IMR-90 (cell line): ENCODE measurements around the gene POLR1A. TPM values are rescaled to one million over a fixed set of nuclear protein-coding genes. Genes with fewer than 3 reads are reported as not detected.

Experiments used
- ATAC-seq: fragments of 200-7000 bp; cut with Tn5 transposase; 2 replicates; pipeline ENCODE4 v1.9.1; 2020; ENCODE audit warnings: low read depth, mild to moderate bottlenecking, moderate library complexity
- BruUV-seq: library from RNA; stranded (reverse); fragments of 400-500 nt; replicated peaks from 2 replicates; lab custom pipeline; 2021; lab: Mats Ljungman, UMichigan
- CTCF ChIA-PET: fragments of 300-600 bp; formaldehyde crosslinking; extraction: SDS; loops from one replicate; lab custom pipeline; 2021; ENCODE audit warnings: antibody characterized with exemption; lab: Yijun Ruan, JAX
- POLR2A ChIA-PET: fragments of 300-600 bp; sonication (Branson Sonifier 250); formaldehyde crosslinking; loops from one replicate; lab custom pipeline; 2022; ENCODE audit warnings: antibody characterized with exemption; ENCODE audit not compliant: unreplicated experiment; lab: Charles Lee
- DNase-seq: peaks from one replicate; pipeline ENCODE4 v3.0.0; 2013
- H2AFZ ChIP-seq: replicated peaks from 2 replicates; pipeline ENCODE3; 2013; ENCODE audit warnings: low read length, mild to moderate bottlenecking; ENCODE audit not compliant: poor library complexity
- H2AK5ac ChIP-seq: 2 replicates; pipeline ENCODE4 v1.6.1; 2013; ENCODE audit warnings: low read depth, low read length, inconsistent platforms
- H2AK9ac ChIP-seq: replicated peaks from 2 replicates; pipeline ENCODE3; 2013; ENCODE audit warnings: mild to moderate bottlenecking, low read depth, low read length, moderate library complexity; ENCODE audit not compliant: poor library complexity
- H2BK120ac ChIP-seq: 2 replicates; pipeline ENCODE4 v1.6.1; 2013; ENCODE audit warnings: low read depth, low read length, inconsistent platforms
- H2BK15ac ChIP-seq: 3 replicates; pipeline ENCODE4 v1.6.1; 2013; ENCODE audit warnings: low read depth, low read length, inconsistent platforms
- H2BK20ac ChIP-seq: 2 replicates; pipeline ENCODE4 v1.6.1; 2013; ENCODE audit warnings: low read depth, mild to moderate bottlenecking, inconsistent platforms, low read length, moderate library complexity
- H2BK5ac ChIP-seq: 2 replicates; pipeline ENCODE4 v1.6.1; 2013; ENCODE audit warnings: mild to moderate bottlenecking, low read depth, low read length, inconsistent platforms; ENCODE audit not compliant: poor library complexity, severe bottlenecking
- H3K14ac ChIP-seq: replicated peaks from 2 replicates; pipeline ENCODE4 v1.6.1; 2013; ENCODE audit warnings: low read depth, low read length, inconsistent platforms
- H3K18ac ChIP-seq: 2 replicates; pipeline ENCODE4 v1.6.1; 2013; ENCODE audit warnings: low read depth, low read length, control low read depth
- H3K23ac ChIP-seq: 2 replicates; pipeline ENCODE4 v1.6.1; 2013; ENCODE audit warnings: low read depth, low read length, inconsistent platforms
- H3K27ac ChIP-seq: 2 replicates; pipeline ENCODE4 v1.5.1; 2013; ENCODE audit warnings: mild to moderate bottlenecking, control low read depth, low read length; ENCODE audit not compliant: insufficient read depth
- H3K27me3 ChIP-seq: 2 replicates; pipeline ENCODE4 v1.6.1; 2013; ENCODE audit warnings: low read length; ENCODE audit not compliant: control insufficient read depth, insufficient read depth
- H3K36me3 ChIP-seq: 2 replicates; pipeline ENCODE4 v1.6.1; 2013; ENCODE audit warnings: low read length, mixed read lengths; ENCODE audit not compliant: control insufficient read depth, insufficient read depth
- H3K4ac ChIP-seq: 2 replicates; pipeline ENCODE4 v1.6.1; 2013; ENCODE audit warnings: low read depth, low read length, inconsistent platforms
- H3K4me1 ChIP-seq: 2 replicates; pipeline ENCODE4 v1.6.1; 2013; ENCODE audit warnings: low read length, mixed read lengths; ENCODE audit not compliant: control insufficient read depth, insufficient read depth
- H3K4me2 ChIP-seq: 2 replicates; pipeline ENCODE4 v1.6.1; 2013; ENCODE audit warnings: low read depth, mild to moderate bottlenecking, control low read depth, low read length, moderate library complexity
- H3K4me3 ChIP-seq: 2 replicates; pipeline ENCODE4 v1.5.1; 2013; ENCODE audit warnings: low read depth, mild to moderate bottlenecking, control low read depth, low read length, moderate library complexity; ENCODE audit not compliant: insufficient read depth
- H3K56ac ChIP-seq: 2 replicates; pipeline ENCODE4 v1.6.1; 2013; ENCODE audit warnings: low read length, inconsistent platforms; ENCODE audit not compliant: insufficient read depth; ENCODE audit errors: extremely low read depth
- H3K79me1 ChIP-seq, 2 experiments: 2 replicates each; pipeline ENCODE4 v1.6.1; 2013; ENCODE audit warnings: low read length in 2 of 2, inconsistent platforms in 1 of 2, low read depth in 1 of 2
- H3K9ac ChIP-seq: 2 replicates; pipeline ENCODE4 v1.6.1; 2013; ENCODE audit warnings: low read depth, low read length, control low read depth
- H3K9me1 ChIP-seq: 2 replicates; pipeline ENCODE4 v1.6.1; 2013; ENCODE audit warnings: low read length, inconsistent platforms; ENCODE audit not compliant: insufficient read depth
- H3K9me3 ChIP-seq: 2 replicates; pipeline ENCODE4 v1.6.1; 2013; ENCODE audit warnings: low read length; ENCODE audit not compliant: control insufficient read depth, insufficient read depth
- H4K20me1 ChIP-seq: 2 replicates; pipeline ENCODE4 v1.6.1; 2013; ENCODE audit warnings: low read length, inconsistent platforms; ENCODE audit not compliant: insufficient read depth
- H4K5ac ChIP-seq: 2 replicates; pipeline ENCODE4 v1.6.1; 2013; ENCODE audit warnings: mild to moderate bottlenecking, low read depth, low read length, control low read depth
- H4K8ac ChIP-seq, 2 experiments: 2 replicates each; pipeline ENCODE4 v1.6.1; 2013; ENCODE audit warnings: low read depth in 2 of 2, low read length in 2 of 2, control low read depth in 1 of 2, inconsistent platforms in 1 of 2
- H4K91ac ChIP-seq: 2 replicates; pipeline ENCODE4 v1.6.1; 2013; ENCODE audit warnings: low read depth, low read length, inconsistent platforms; ENCODE audit not compliant: insufficient read depth
- BHLHE40 ChIP-seq: fragments of 150-350 bp; IDR thresholded peaks from 2 replicates; pipeline ENCODE4 v1.6.1; 2016; ENCODE audit warnings: mild to moderate bottlenecking, low read depth, low read length
- CEBPB ChIP-seq: IDR thresholded peaks from 2 replicates; pipeline ENCODE4 v1.6.1; 2012; ENCODE audit warnings: low read depth, low read length, improper control_type of control experiment
- FOS ChIP-seq: fragments of 150-350 bp; IDR thresholded peaks from 2 replicates; pipeline ENCODE4 v1.6.1; 2016; ENCODE audit warnings: low read depth, low read length
- MAZ ChIP-seq: IDR thresholded peaks from 2 replicates; pipeline ENCODE4 v1.6.1; 2012; ENCODE audit warnings: low read depth, mild to moderate bottlenecking, low read length, improper control_type of control experiment, moderate library complexity, borderline replicate concordance
- NFE2L2 ChIP-seq: fragments of 150-350 bp; IDR thresholded peaks from 2 replicates; pipeline ENCODE4 v1.6.1; 2016; ENCODE audit warnings: low read depth, mild to moderate bottlenecking, low read length
- RAD21 ChIP-seq: IDR thresholded peaks from 2 replicates; pipeline ENCODE4 v1.6.1; 2012; ENCODE audit warnings: low read length, improper control_type of control experiment
- RCOR1 ChIP-seq: IDR thresholded peaks from 2 replicates; pipeline ENCODE4 v1.6.1; 2012; ENCODE audit warnings: mild to moderate bottlenecking, low read length, improper control_type of control experiment; ENCODE audit not compliant: insufficient replicate concordance
- SMC3 ChIP-seq: fragments of 150-350 bp; IDR thresholded peaks from 2 replicates; pipeline ENCODE4 v1.6.1; 2016; ENCODE audit warnings: low read depth, mild to moderate bottlenecking, antibody characterized with exemption, low read length, moderate library complexity
- WGBS, 2 experiments: methylation state at CpG; one replicate each; pipeline versions ENCODE4 v1.1.5 to v1.1.7; 2013; ENCODE audit warnings: missing lambda C conversion rate in 2 of 2; ENCODE audit not compliant: insufficient read length in 1 of 2; ENCODE audit errors: extremely low coverage in 2 of 2; 5-methylcytosine and 5-hydroxymethylcytosine counted together
- dilution Hi-C: fragments of 300-500 bp; cut with HindIII; formaldehyde crosslinking; loops from one replicate; pipeline ENCODE4 v1.14.3; 2018; ENCODE audit warnings: low sequenced_read_pairs; ENCODE audit not compliant: unreplicated experiment
- in situ Hi-C: fragments of 300-500 bp; cut with MboI; formaldehyde crosslinking; loops from 3 replicates; pipeline ENCODE4 v1.14.3; 2019; ENCODE audit warnings: low sequenced_read_pairs, inconsistent platforms, mixed read lengths
- intact Hi-C: fragments of 100-400 bp; cut with micrococcal nuclease; formaldehyde crosslinking; loops from 2 replicates; pipeline ENCODE4 v1.10.0; 2022
- polyA plus RNA-seq, 3 experiments: library from polyadenylated mRNA; depleted of rRNA; stranded (reverse); fragments of >200 nt; gene quantifications; 2 replicates each; pipeline ENCODE4 v1.2.3, GENCODE V29; 2012; ENCODE audit warnings: low replicate concordance in 1 of 3
- total RNA-seq: library from RNA; depleted of rRNA; stranded (reverse); fragments of >200 nt; gene quantifications from 2 replicates; pipeline ENCODE4 v1.2.3, GENCODE V29; 2012

Gene POLR1A
- total and polyA plus RNA-seq, 2 of the 4 experiments (the other 2 are of a cell fraction), result 7.6 to 27.4 TPM

DNA sequence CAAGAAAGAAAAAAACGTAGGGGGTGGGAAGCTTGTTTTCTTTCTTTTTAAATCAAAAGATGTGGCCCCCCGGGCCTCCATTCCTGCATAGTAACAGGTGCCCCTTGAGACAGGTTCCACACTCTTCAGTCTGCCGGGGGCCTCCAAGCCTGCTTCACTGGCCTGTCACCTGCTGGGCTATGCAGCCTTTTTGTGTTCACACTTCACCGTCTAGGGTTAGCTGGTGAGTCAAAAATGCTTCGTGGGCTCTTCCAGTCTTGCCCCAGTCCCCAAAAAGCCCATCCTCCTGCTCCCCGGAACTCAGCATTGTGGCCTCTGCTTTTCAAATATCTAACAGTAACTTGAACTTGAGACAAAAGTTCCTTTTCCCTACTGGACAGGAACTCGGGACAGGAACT is 67.9 kb downstream of the POLR1A start (continued):
- TF ChIP-seq CEBPB, result no peak

DNA sequence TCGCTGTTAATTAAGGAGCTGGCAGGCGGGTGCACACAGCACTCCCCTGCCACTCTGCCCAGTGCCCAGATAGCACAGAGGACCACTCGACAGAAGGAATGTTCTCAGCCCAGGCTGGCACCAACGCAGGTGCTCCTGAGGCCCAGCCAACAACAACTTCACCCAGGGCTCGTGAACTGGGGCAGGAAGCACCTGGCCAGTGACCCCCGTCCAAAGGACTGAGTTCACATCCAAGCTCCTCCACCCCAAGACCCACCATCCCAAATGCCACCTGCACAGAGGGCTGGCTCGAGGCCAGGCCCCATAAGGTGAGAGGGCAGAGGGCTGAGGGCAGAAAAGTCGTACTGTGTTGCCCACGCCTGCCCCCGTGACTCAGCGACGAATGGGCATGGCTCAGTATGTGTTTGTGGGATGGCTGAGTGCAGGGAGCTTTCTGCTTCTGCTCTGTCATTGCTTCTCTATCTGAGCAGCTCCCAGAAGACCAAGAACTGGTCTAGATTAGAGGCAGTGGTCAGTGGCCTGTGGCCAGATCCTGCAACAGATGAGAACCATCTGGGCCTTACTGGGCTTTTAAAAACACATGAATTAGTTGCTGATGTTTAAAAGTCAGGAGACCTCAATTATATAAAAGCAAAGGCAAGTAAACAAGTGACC is 68.4 kb downstream of the POLR1A start:
- peak overlapping the region; percentile 96 for H4K5ac ChIP-seq
- H3K9me1 ChIP-seq, result peaks cover 33% of the 10 kb centered on the region
- H3K9me3 ChIP-seq, result no peaks in the 10 kb centered on the region
- 0 out of 3 replicates have a peak overlapping the region, but pooled peaks have one; percentile 75 for H2BK15ac ChIP-seq
- ChIA-PET POLR2A (interaction anchor here (0.9 kb wide), 1 partner anchor 148 kb away, joined by 3 read pairs; the partner anchor contains the start of gene ST3GAL5), CTCF (interaction anchor here (0.6 to 2.2 kb wide), 5 partner anchors 41 to 223 kb away, joined by 3 to 6 read pairs (median 4); partner anchors contain the start of gene ST3GAL5)
- ATAC-seq (peak; percentile 84), DNase-seq (peak; percentile 92)
- H3K36me3 ChIP-seq, result peaks cover 45% of the 10 kb centered on the region
- dilution Hi-C loops (no loop called here), intact Hi-C loops (loop anchor here (1.0 to 5.0 kb wide), 5 partner anchors 38 to 210 kb away; no protein-coding TSS in a partner anchor), in situ Hi-C loops (no loop called here)
- H2AK5ac ChIP-seq, result peak overlapping the region; percentile 95
- peak overlapping the region; percentile 93 for H3K14ac ChIP-seq
- peak overlapping the region; percentile 20 to 98; a peak in 3 of 4 replicates for H4K8ac ChIP-seq
- BruUV-seq, result no TSS peak
- no peaks in the 10 kb centered on the region for H3K27me3 ChIP-seq
- H3K4me2 ChIP-seq, result no peak overlapping the region; the same call in 1 of the 2 replicates
- H3K56ac ChIP-seq, result no peak overlapping the region
- H2BK20ac ChIP-seq, result peak overlapping the region; percentile 82; the same call in 1 of the 2 replicates
- peaks cover 0 to 37% of the 10 kb centered on the region in 2 experiments; a peak in 2 of 4 replicates for H3K79me1 ChIP-seq
- H3K27ac ChIP-seq, result peak overlapping the region; percentile 83
- peak overlapping the region; percentile 94 for H2BK120ac ChIP-seq
- peak overlapping the region; percentile 79 for H2BK5ac ChIP-seq
- H3K9ac ChIP-seq, result no peak overlapping the region
- no peak overlapping the region for H3K4me3 ChIP-seq
- peak overlapping the region; percentile 87 for H4K91ac ChIP-seq
- H4K20me1 ChIP-seq, result no peaks in the 10 kb centered on the region; the same call in 1 of the 2 replicates
- peak overlapping the region; percentile 89 for H3K18ac ChIP-seq
- WGBS, 2 experiments, result 58% methylated on average over 5 of the region's 12 CpGs; no CpG with 5 or more reads in 1 of the 2 experiments
- peaks cover 29% of the 10 kb centered on the region for H3K4me1 ChIP-seq
- peak overlapping the region; percentile 96 for H2AK9ac ChIP-seq
- H3K4ac ChIP-seq, result peak overlapping the region; percentile 96
- peak overlapping the region; percentile 4 for H2AFZ ChIP-seq
- TF ChIP-seq RCOR1 (peak; percentile 7), FOS (peak; percentile 48; the same call in 1 of the 2 replicates), NFE2L2 (peak; percentile 65), RAD21 (no peak), MAZ (no peak), BHLHE40 (peak; percentile 58; the same call in 1 of the 2 replicates), SMC3 (no peak)
- H3K23ac ChIP-seq, result peak overlapping the region; percentile 14; the same call in 1 of the 2 replicates
